Smooth muscle cell (in vitro differentiated cells): ENCODE data around the gene APOC4. TPM values are rescaled to one million over a fixed set of nuclear protein-coding genes. Genes with fewer than 3 reads are reported as not detected.
"Not testable (repeated sequence)": the region's sequence is repeated elsewhere in the genome, so short reads cannot be mapped to it uniquely, and the experiment has no call there.

Experiments used
- DNase-seq: peaks from one replicate; lab custom pipeline; 2025; ENCODE audit not compliant: unreplicated experiment; lab: John Stamatoyannopoulos, UW
- H2AFZ ChIP-seq: fragments of 200-600 bp; sonication (generic); 2 replicates; pipeline ENCODE4 v1.6.0; 2016; ENCODE audit warnings: antibody characterized with exemption, low read depth, mild to moderate bottlenecking
- H3F3A ChIP-seq: fragments of 200-600 bp; sonication (generic); 2 replicates; pipeline ENCODE4 v1.6.0; 2017; ENCODE audit warnings: antibody characterized with exemption, low read depth
- H3K27ac ChIP-seq: fragments of 200-600 bp; sonication (generic); 2 replicates; pipeline ENCODE4 v1.5.1; 2016; ENCODE audit warnings: low read depth, mild to moderate bottlenecking
- H3K27me3 ChIP-seq: fragments of 200-600 bp; sonication (generic); 2 replicates; pipeline ENCODE4 v1.6.1; 2016; ENCODE audit warnings: low read depth, mild to moderate bottlenecking
- H3K36me3 ChIP-seq: fragments of 200-600 bp; sonication (generic); 2 replicates; pipeline ENCODE4 v1.5.1; 2016; ENCODE audit warnings: low read depth
- H3K4me1 ChIP-seq: fragments of 200-600 bp; sonication (generic); 2 replicates; pipeline ENCODE4 v1.5.1; 2016; ENCODE audit warnings: low read depth
- H3K4me2 ChIP-seq: fragments of 200-600 bp; sonication (generic); 2 replicates; pipeline ENCODE4 v1.6.0; 2016; ENCODE audit warnings: mild to moderate bottlenecking
- H3K4me3 ChIP-seq: fragments of 200-600 bp; sonication (generic); 2 replicates; pipeline ENCODE4 v1.5.1; 2016; ENCODE audit warnings: mild to moderate bottlenecking
- H3K79me2 ChIP-seq: fragments of 200-600 bp; sonication (generic); 2 replicates; pipeline ENCODE4 v1.6.0; 2016; ENCODE audit warnings: low read depth, mild to moderate bottlenecking
- H3K9ac ChIP-seq: fragments of 200-600 bp; sonication (generic); 2 replicates; pipeline ENCODE4 v1.6.0; 2016; ENCODE audit warnings: low read depth
- H3K9me3 ChIP-seq: fragments of 200-600 bp; sonication (generic); replicated peaks from 2 replicates; pipeline ENCODE4 v1.5.1; 2016; ENCODE audit warnings: low read depth
- H4K20me1 ChIP-seq: fragments of 200-600 bp; sonication (generic); 2 replicates; pipeline ENCODE4 v1.6.0; 2016; ENCODE audit warnings: low read depth
- WGBS: methylation state at CpG from one replicate; pipeline ENCODE4 v1.1.7; 2016; ENCODE audit warnings: low lambda C conversion rate; 5-methylcytosine and 5-hydroxymethylcytosine counted together
- polyA plus RNA-seq: library from polyadenylated mRNA; unstranded; fragments of >200 nt; fragmentation: Nextera tagmentation; extraction: Ambion mirVana; gene quantifications from 2 replicates; pipeline ENCODE4 v1.2.1, GENCODE V29; 2016
- total RNA-seq: library from RNA; depleted of rRNA; stranded (reverse); fragments of >200 nt; gene quantifications from 2 replicates; pipeline ENCODE4 v1.2.3, GENCODE V29; 2014
- TF ChIP-seq, protein P1 (sequence below): fragments of 200-600 bp; sonication (generic); IDR thresholded peaks from 2 replicates; pipeline ENCODE4 v1.5.1; 2017; ENCODE audit warnings: borderline replicate concordance, mild to moderate bottlenecking, antibody characterized with exemption; ENCODE audit not compliant: insufficient read depth, poor library complexity, severe bottlenecking

Gene APOC4
- total and polyA plus RNA-seq, 2 experiments from 2014 or later = not detected

DNA sequence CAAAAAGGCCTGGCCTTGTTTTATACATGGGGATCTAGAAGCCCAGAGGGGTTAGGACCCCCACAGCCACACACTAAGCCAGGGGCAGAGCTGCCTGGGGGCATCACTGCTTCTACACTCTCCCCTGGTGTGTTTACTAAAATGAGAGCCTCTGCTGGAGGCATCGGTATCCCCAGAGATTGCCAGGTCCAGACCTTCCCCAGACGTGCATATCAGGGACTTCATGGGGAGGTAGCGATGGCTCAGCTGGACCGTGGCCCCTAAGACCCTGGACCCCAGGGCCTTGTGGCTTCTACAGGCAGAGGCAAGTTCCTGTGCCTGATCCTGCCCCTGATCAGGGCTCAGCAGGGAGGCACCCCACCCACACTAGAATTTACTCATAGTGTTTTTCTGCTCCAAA, 26.6 kb downstream of the APOC4 start:
- no peak overlapping the region for H3K4me2 ChIP-seq
- H3K9me3 ChIP-seq = no peaks in the 10 kb centered on the region
- no peaks in the 10 kb centered on the region for H3K27me3 ChIP-seq
- no peak for DNase-seq
- 98% methylated on average over 4 of the region's 4 CpGs for WGBS
- no peak overlapping the region for H3K9ac ChIP-seq
- no peak overlapping the region for H3K27ac ChIP-seq
- H3K4me1 ChIP-seq = no peaks in the 10 kb centered on the region
- H3K36me3 ChIP-seq = peaks cover 5% of the 10 kb centered on the region
- TF ChIP-seq, protein P1, sequence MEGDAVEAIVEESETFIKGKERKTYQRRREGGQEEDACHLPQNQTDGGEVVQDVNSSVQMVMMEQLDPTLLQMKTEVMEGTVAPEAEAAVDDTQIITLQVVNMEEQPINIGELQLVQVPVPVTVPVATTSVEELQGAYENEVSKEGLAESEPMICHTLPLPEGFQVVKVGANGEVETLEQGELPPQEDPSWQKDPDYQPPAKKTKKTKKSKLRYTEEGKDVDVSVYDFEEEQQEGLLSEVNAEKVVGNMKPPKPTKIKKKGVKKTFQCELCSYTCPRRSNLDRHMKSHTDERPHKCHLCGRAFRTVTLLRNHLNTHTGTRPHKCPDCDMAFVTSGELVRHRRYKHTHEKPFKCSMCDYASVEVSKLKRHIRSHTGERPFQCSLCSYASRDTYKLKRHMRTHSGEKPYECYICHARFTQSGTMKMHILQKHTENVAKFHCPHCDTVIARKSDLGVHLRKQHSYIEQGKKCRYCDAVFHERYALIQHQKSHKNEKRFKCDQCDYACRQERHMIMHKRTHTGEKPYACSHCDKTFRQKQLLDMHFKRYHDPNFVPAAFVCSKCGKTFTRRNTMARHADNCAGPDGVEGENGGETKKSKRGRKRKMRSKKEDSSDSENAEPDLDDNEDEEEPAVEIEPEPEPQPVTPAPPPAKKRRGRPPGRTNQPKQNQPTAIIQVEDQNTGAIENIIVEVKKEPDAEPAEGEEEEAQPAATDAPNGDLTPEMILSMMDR = no peak
- H3F3A ChIP-seq = no peaks in the 10 kb centered on the region
- no peak overlapping the region for H2AFZ ChIP-seq
- no peak overlapping the region for H3K4me3 ChIP-seq
- H4K20me1 ChIP-seq = peaks cover 41% of the 10 kb centered on the region
- H3K79me2 ChIP-seq = peaks cover 8% of the 10 kb centered on the region

DNA sequence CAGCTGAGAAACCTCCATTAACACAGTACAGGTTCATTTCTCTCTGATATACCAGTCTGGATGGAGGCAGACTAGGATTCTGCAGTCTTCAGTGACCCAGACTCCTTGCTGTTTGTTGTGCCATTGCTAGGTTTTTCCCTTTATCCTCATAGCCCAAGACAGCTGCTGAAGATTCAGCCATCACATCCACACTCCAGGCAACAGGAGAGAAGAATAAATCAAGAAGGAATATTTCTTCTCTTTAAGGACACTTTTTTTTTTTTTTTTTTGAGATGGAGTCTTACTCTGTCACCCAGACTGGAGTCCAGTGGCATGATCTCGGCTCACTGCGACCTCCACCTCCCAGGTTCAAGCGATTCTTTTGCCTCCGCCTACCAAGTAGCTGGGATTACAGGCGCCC, 27.4 kb downstream of the APOC4 start:
- H3F3A ChIP-seq = no peaks in the 10 kb centered on the region
- peaks cover 8% of the 10 kb centered on the region for H3K79me2 ChIP-seq
- no peaks in the 10 kb centered on the region for H3K4me1 ChIP-seq
- no peak overlapping the region for H2AFZ ChIP-seq
- H3K27ac ChIP-seq = no peak overlapping the region
- H3K4me2 ChIP-seq = no peak overlapping the region
- H3K27me3 ChIP-seq = no peaks in the 10 kb centered on the region
- peaks cover 40% of the 10 kb centered on the region for H4K20me1 ChIP-seq
- H3K4me3 ChIP-seq = no peak overlapping the region
- 96% methylated on average over 5 of the region's 5 CpGs for WGBS
- no peaks in the 10 kb centered on the region for H3K9me3 ChIP-seq
- H3K9ac ChIP-seq = no peak overlapping the region
- TF ChIP-seq, protein P1 = no peak
- DNase-seq = no peak
- peaks cover 5% of the 10 kb centered on the region for H3K36me3 ChIP-seq

DNA sequence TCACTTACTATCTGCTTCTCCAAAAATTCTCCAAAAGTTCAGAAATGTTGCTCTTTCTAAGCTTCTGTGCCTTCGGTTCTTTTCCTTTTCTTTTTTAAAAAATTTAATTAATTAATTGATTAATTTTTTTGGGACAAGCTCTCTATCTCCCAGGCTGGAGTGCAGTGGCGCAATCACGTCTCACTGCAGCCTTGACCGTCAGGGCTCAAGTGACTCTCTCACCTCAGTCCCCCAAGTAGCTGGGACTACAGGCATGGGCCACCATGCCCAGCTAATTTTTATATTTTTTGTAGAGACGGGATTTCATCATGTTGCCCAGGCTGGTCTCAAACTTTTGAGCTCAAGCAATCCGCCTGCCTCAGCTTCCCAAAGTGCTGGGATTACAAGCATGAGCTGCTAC, 29.4 kb downstream of the APOC4 start:
- WGBS = 90% methylated on average over 6 of the region's 6 CpGs
- not testable (repeated sequence) for H3K27ac ChIP-seq, H3K79me2 ChIP-seq, H3K27me3 ChIP-seq, H2AFZ ChIP-seq, H3K9ac ChIP-seq, DNase-seq, H3K4me2 ChIP-seq, H3F3A ChIP-seq, H3K4me3 ChIP-seq, H3K4me1 ChIP-seq, H3K36me3 ChIP-seq, H3K9me3 ChIP-seq
- H4K20me1 ChIP-seq = peaks cover 24% of the 10 kb centered on the region

DNA sequence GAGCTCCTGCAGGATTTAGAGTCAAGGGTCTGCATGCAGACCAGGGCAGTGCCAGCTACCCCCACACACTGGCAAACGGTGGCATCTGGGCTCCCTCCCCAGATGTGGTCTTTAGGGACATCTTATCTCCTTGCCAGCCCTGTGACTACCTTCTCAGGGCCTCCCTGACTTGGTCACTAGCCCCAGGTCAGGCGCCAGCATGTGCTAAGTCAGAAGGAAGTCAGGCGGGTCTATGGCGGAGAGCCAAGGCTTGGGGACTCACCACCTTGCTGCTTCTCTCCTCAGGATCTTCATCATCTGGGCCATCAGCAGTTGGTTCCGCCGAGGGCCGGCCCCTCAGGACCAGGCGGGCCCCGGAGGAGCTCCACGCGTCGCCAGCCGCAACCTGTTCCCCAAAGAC, 30.8 kb downstream of the APOC4 start:
- peaks cover 10% of the 10 kb centered on the region for H3K36me3 ChIP-seq
- no peak overlapping the region for H2AFZ ChIP-seq
- H3K4me3 ChIP-seq = no peak overlapping the region
- no peak overlapping the region for H3K27ac ChIP-seq
- DNase-seq = no peak
- H4K20me1 ChIP-seq = peaks cover 24% of the 10 kb centered on the region
- WGBS = 92% methylated on average over 13 of the region's 13 CpGs
- no peak overlapping the region for H3K9ac ChIP-seq
- no peaks in the 10 kb centered on the region for H3K9me3 ChIP-seq
- H3K27me3 ChIP-seq = no peaks in the 10 kb centered on the region
- no peaks in the 10 kb centered on the region for H3K4me1 ChIP-seq
- no peak overlapping the region for H3K4me2 ChIP-seq
- TF ChIP-seq, protein P1 = no peak
- H3F3A ChIP-seq = no peaks in the 10 kb centered on the region
- no peaks in the 10 kb centered on the region for H3K79me2 ChIP-seq
